HG02763 (cell line): ENCODE results near the gene KIF5C.

Source experiments
- ATAC-seq: cut with Tn5 transposase; IDR thresholded peaks from one replicate; pipeline ENCODE4 v1.9.1; 2021; ENCODE audit warnings: mild to moderate bottlenecking, moderate library complexity; ENCODE audit not compliant: unreplicated experiment

Gene KIF5C

GRCh38 chr2:149037851-149038250 is 162.8 kb downstream of the KIF5C start:
- no peak for ATAC-seq

DNA sequence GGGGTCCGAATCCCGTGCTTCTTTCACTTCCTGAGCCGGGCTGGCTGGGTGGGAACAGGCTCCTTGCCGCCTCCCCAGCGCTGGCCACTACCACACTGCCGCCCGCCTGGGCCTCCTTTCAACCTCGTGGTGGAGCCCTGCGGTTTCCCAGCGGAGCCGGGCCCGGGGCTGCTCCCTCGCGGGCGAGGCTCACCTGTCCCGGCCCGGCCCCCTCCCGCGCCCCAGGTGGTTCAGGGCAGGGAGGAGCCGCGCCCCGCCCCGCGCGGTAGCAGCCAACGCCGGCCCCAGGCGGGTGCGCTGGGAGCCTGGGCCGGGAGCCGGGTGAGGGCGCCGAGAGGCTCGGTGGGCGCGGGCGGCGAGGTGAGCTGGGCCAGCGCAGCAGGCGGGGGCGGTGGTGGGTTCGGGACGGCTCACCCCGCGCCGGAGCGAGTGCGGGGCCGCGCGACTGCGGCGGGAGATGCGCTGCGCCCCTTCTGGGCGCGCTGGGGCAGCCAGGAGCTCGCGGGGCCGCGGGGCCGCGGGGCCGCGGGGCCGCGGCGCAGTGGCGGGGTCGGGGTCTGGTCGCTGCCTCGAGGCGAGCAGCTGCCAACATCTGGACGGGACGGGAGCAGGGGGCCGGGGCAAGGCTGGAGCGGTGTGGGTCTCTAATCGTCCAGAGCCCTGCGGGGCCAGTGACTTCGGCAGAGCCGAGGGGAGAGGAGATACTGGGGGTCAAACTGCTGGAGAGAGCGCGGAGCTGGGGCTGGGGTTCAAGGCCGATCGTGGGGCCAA is 163.6 kb downstream of the KIF5C start, which contains the start of gene LYPD6B:
LYPD6B (plus strand) TSS at position 258 of the 771 bp plus-strand sequence. CDS start 92,250 bp downstream, outside the sequence.
- ATAC-seq, result peak; percentile 67

GRCh38 chr2:149039213-149039724 is 164.2 kb downstream of the KIF5C start:
- ATAC-seq, result no peak

GRCh38 chr2:149040451-149040850 is 165.4 kb downstream of the KIF5C start:
- ATAC-seq, result no peak

GRCh38 chr2:149041482-149041881 is 166.5 kb downstream of the KIF5C start:
- ATAC-seq, result no peak

DNA sequence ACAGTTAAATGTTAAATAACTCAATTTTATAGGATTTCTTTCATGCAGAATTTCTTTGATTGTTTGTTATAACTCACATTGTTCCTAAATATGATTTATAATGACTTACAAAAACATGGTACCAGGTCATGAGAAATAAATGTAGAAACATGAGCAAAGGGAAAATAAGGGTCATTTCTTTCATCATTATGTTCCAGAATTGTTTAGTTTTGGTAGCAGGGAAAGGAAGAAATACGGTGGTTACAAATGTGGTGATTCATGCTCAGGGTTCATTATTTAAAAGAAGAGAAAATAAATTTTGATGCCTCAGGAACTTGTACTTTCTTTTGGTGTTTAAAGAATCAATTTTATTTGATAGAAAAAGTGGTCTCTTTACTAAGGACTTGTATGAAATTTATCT is 167.9 kb downstream of the KIF5C start:
- ATAC-seq, result no peak

GRCh38 chr2:149044500-149044899 is 169.5 kb downstream of the KIF5C start:
- no peak for ATAC-seq

GRCh38 chr2:149047118-149047517 is 172.1 kb downstream of the KIF5C start:
- no peak for ATAC-seq

DNA sequence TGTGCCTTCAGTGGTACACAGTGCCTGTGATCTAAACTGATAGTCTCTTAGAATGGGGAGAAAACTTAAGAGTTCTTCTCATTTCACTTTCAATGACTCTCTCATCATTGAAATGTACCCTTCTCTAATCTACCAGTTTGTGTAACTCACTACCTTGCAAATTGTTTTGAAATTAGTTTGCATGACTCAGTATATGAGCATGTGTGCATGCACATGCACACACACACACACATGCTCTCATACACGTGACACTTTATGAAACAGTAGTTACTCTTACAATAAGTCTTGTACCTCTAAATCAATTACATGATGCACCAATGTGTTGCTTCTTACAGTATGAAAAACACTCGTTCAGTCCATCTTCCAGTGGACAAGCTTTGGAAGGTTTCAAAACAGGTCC is 174.1 kb downstream of the KIF5C start:
- no peak for ATAC-seq

GRCh38 chr2:149050188-149050587 is 175.2 kb downstream of the KIF5C start:
- ATAC-seq, result no peak

GRCh38 chr2:149055751-149056150 is 180.7 kb downstream of the KIF5C start:
- no peak for ATAC-seq

DNA sequence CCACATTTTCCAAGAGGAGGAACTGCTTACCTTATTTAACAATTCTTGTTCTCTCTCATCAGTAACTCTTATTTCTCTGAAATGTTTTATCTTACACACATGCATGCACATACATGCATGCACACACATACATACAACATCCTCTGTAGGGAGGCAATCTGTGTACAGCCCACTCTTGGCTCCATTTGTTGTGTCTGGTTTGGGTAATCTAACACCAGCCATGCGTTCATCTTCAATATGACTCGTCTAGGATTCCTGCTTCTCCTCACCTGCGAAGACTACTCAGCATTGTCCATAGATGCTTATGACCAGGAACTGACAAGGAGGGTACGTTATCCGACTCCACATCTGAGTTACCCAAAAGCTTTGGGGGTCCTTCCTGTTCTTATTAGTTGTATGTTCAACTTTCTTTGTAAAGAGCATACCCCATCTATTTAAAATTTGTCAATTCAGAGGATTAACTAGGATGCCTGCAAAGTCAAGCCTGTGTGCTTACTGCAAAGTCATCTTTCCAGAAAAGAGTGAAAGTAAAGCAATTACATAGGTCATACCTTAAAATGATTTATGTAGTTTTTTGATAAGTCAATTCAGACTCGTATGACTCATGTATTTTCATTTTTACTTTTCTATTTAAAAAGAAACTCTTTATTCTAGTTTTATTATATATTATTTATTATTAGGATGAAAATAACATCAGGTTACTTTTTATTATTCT is 181.7 kb downstream of the KIF5C start:
- ATAC-seq, result no peak

DNA sequence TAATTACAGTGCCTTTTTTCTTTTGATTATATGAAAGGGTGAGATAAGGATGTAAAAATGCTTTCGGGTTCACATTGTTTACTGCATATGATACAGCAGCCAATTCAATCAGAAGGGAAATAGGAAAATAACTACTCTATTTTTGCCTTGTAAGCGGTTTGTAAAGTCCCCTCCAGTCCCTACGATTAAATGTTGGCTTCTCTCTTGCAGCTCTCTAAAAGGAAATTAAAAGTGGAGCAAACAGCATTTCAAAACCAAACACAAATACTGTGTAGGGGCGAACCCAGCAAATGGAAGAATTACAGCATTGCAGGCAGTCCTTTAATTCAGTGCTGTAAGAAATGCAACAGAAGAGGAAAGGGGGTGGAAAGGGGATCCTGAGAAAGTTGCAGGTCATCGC is 182.4 kb downstream of the KIF5C start:
- ATAC-seq, result no peak

DNA sequence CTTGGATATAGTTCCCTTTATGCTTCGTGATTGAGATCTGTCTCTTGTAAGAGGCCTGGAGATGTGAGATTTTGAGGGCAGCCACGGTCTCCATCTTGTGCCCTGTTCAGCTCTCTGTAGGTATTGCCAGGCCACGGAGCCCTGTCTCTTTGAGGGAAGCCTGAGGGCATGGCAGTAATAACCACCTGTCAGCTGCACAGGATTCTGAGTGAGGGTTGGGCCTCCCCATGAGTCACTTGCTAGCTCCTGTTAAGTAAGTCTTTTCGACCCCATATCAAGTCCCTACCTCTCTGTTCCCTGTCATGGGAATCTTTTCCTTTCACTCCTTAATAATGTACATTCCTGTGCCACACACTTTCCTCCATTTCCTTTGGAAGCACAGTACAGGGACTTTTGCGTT is 183.9 kb downstream of the KIF5C start:
- no peak for ATAC-seq

GRCh38 chr2:149059822-149060221 is 184.8 kb downstream of the KIF5C start:
- ATAC-seq, result no peak

GRCh38 chr2:149061133-149061745 is 186.2 kb downstream of the KIF5C start:
- no peak for ATAC-seq

- ATAC-seq, result no peak
Measured at GRCh38 chr2:149062531-149062930, 187.5 kb downstream of the KIF5C start.

DNA sequence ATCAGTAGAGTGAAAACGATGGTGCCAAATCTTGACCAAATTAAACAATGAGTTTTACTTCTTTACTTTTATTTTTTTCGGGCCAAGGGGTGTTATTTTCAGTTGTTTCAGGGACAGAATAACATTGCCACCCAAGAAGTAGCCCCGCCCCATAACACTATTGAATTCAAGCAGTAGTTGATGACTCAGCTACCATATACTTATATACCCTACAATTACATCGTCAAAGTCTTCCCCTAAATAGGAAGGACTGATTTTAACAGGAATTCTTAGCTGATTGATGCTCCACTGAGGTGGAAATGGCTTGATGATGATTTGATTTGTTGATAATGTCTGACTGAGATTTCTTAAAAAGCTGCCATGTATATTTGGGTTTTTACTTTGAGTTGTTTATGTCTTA is 188.2 kb downstream of the KIF5C start:
- no peak for ATAC-seq

GRCh38 chr2:149064365-149064841 is 189.4 kb downstream of the KIF5C start:
- no peak for ATAC-seq

DNA sequence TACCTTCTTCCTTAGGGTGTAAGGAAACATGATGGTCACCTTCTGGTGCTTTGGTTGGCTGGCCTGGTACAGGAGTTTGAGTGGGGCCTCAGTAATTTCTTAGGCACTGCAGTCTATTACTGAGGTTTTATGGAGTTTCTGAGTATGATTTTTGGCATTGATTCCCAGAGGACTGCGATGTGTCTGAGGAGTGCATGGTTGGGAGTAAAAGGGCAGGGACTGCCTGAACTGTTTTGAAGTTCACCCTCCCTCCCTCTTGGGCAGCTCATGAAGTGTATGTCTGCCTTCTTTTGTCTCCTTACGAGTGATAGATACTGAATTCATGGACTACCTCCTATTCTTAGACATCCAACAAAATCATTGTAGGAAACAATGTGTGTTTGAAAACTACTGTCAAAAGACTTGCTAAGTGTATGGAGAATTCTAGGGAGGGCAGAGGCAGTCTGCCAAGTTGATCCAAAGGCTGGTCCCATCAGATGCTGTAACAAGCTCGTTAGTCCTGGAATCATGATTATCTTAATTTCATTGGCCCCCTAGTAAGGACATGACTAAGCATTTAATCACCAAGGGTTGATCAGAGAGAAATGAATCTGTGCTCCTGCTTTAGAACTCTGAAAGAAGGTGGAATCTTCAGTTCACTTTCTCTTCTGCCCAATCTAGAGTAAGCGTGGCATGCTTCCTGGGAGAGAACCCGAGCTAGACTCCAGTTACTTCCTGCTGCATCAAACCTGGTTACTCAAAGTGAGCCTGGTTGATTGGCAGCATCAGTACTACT is 190.0 kb downstream of the KIF5C start:
- ATAC-seq, result no peak
